NOMO-1 treated with dmso at 0.1 percent for 144 hours (cell line): ENCODE results near the gene ADRA2B.

Experiments used
- DNase-seq: peaks from one replicate; lab custom pipeline; 2025; ENCODE audit not compliant: unreplicated experiment; lab: John Stamatoyannopoulos, UW

The ADRA2B gene

GRCh38 chr2:96106991-96107707, 9.2 kb downstream of the ADRA2B start:
- DNase-seq, result no peak

DNA sequence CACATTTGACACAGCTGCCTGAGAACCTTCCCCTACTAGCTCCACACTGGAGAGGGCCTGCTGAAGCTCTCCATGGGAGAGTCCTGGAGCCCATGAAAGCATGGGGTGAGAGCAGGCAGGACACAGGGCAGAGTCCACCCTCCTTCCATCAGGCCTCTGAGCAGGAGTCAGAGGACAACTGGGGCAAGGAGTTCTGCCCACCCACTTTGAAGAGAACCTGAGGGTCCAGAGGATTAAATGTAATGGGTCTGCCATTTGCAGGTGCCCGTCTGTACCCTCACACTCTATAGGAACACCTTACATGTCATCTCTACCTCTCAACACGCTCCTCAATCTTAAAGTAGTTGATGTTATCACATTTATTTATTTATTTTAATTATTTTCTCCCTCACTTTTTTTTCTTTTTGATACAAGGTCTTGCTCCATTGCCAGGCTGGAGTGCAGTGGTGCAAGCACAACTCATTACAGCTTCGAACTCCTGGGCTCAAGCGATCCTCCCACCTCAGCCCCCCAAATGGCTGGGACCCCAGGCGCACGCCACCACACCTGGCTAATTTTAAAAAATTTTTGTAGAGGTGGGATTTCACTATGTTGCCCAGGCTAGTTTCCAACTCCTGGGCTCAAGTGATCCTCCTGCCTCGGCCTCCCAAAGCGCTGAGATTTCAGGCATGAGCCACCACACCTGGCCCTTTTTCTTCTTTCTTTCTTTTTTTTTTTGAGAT, 10.2 kb downstream of the ADRA2B start:
- DNase-seq, result no peak

- no peak for DNase-seq
Measured at GRCh38 chr2:96105152-96105915, 11.0 kb downstream of the ADRA2B start.

DNA sequence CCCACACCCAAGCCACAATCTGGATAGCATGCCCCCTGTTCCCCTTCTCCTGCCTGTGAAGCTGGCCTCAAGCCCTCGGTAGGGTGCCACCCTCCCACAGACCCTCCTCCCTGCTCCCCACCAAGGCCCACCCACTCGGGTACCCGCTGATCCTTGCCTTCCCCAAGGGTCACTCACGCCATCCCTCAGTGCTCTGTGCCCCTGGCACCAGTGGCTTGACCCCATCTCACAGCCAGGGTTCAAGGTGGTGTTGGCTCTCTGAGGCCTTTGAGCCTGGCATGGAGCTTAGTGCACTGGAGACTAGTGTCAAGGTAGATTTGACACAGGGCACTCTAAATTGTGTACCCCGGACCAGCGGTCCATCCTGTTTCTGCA, 11.9 kb downstream of the ADRA2B start:
- DNase-seq, result no peak

DNA sequence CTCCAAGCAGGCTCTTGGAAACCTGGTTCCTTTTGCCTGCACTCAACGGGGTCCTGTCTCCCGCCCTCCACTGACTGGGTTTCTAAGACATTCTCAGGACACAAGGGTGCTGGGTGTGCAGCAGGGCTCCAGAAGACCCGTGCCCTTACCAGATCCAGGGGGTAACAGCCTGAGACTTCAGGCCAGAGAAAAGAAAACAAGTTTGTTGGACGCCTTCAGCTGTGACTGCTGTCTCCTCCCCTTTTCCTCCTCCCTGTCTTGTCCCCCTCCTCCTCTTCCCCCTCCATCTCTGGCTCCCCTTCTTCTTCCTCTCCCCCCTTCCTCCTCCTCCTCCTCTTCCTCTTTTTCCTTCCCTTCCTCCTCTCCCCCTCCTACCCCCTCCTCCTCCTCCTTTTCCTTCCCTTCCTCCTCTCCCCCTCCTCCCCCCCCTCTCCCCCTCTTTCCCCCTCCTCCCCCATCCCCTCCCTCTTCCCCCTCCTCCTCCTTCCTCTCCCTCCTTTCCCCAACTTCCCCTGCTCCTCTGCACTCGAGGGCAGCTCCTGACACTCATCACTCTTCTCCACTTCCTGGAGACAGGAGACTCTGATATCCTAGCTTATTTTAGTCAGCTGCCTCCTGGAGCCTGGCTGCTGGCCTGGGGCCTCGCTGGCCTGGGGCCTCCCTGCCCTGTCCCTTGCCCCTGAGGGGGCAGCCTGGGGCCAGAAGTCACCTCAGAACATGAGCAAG, 12.4 kb downstream of the ADRA2B start:
- DNase-seq, result no peak

- no peak for DNase-seq
Measured at GRCh38 chr2:96103187-96103601, 13.2 kb downstream of the ADRA2B start.

GRCh38 chr2:96102596-96103186, 13.7 kb downstream of the ADRA2B start:
- no peak for DNase-seq

- DNase-seq, result no peak
Measured at GRCh38 chr2:96100893-96101304, 15.5 kb downstream of the ADRA2B start.

GRCh38 chr2:96099861-96100798, 16.2 kb downstream of the ADRA2B start:
- DNase-seq, result no peak

- DNase-seq, result no peak
Measured at GRCh38 chr2:96098900-96099590, 17.3 kb downstream of the ADRA2B start.

DNA sequence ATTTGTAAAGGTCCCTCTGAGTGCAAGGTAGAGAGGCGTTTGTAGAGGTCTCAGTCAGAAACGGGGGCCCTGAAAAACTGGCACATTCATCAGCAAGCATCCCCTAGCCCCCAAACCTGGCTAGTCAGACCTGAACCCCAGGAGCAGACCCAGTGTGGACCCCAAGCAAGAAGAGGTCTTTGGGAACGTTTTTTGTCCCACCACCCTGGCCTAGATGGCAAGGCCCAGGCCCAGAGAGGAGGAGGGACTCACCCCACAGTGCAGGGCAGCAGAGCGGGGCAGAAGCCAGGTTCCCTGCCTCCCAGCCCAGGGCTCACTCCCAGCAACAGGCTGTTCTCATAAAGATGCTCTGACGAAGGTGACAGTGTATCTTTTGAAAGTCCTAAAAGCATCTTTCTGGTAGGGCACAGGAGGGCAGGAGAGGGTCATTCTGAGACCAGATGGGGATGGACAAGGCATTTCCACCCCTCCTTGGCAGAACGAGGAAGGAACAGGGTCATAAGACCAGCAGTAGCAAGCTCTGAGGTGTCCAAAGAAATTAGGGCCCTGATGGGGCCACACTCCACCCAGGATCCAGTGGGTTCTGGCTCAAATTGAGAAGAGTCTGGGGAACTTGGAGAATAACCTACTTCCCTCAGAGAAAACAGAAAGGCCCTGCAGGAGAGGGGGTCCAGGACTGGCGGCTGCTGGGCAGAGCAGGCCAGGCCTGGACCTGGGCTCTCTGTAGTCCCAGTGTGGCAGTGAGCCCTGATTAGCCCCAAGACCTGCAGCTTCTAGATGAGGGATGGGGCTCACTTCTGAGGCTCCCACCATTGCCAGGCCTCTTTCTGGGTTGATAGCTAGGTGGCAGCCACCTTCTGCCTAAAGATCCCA, 18.2 kb downstream of the ADRA2B start:
- DNase-seq, result no peak

- DNase-seq, result no peak
Measured at GRCh38 chr2:96097441-96097840, 18.9 kb downstream of the ADRA2B start.

DNA sequence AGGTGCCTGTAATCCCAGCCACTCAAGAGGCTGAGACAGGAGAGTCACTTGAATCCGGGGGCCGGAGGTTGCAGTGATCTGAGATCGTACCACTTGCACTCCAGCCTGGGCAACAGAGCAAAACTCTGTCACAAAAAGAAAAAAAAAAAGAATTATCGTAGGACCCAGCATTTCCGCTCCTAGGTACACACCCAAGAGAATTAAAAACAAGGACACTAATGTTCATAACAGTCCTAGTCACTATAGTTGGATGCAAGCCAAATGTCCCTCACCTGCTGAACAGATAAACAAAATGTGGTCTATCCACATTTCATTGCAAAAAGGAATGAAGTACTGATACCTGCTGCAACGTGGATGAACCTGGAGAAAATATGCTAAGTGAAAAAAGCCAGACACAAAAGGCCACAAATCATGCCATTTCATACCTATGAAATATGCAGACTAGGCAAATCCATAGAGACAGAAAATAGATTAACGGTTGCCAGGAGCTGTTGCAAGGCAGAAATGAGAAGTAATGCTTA, 21.2 kb downstream of the ADRA2B start:
- no peak for DNase-seq

DNA sequence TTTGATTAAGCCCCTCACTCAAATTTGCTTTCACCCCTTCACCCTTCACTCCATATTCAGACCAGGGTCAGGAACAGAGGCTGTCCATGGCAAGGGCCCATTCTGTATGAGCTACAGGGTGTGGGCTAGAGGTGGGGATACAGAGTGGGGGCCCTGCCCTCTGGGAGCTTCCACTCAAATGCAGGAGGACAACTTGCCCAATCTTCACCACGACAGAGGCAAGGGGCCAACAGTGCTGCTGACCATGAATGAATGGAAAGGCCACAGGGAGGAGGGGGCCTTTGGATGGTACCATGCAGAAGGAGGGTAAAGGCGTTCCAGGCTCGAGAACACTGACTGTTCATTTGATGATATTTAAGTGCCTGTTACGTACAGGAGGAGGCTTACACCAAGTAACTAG, 22.8 kb downstream of the ADRA2B start:
- DNase-seq, result no peak

DNA sequence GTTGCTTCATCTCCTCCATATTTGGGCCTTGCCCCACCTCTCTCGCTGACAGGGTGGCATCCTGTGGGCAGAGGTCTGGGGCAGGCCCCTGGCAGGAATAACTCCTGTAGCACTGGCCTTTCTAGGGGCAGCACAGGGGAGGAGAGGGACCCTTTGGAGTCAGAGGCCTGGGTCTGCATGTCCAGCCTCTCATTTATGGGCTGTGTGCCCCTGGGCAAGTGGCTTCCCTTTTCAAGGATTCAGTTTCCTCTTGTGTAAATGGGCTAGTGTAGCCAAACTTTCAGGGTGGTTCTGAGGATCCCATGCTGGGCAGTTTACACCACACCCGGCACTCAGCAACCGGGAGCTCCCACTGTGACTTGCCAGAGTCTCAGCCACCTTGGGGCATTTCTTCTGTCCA, 23.4 kb downstream of the ADRA2B start:
- no peak for DNase-seq

DNA sequence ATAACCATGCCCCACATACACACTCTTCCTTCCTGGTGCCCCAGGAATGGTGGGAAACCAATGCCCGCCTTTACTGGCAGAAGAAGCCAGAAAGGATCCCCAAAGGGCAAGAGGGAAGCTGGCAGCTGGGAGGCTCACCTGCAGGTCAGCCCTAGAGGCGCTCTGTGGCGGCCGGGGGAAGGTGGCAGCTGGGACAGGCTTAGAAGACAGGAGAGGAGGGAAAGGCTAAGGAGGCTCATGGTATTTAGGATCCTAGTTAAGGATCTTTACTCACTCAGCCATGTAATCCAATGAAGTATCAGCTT, 23.8 kb downstream of the ADRA2B start:
- no peak for DNase-seq

- no peak for DNase-seq
Measured at GRCh38 chr2:96091711-96092572, 24.4 kb downstream of the ADRA2B start.
